ENCODE data around the gene LRRTM4.

DNA sequence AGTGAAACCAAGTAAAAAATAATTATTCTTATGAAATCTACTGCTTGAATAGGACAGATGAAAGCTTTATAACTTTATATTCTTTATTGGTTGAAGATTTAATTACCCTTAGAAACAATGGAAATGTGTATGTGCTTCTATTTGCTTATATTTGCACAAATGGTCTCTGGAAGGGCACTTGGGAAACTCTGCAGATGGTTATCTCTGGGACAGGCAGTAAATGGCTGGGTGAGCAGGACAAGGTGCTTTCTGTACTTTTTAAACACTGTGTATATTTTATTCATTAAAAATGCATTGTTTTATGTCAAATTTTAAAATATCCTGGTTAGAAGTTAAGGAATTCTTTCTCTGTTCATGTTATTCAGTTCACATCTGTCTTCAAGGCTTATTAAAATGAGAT, 131.1 kb downstream of the LRRTM4 start:
- TF ChIP-seq, protein P1, sequence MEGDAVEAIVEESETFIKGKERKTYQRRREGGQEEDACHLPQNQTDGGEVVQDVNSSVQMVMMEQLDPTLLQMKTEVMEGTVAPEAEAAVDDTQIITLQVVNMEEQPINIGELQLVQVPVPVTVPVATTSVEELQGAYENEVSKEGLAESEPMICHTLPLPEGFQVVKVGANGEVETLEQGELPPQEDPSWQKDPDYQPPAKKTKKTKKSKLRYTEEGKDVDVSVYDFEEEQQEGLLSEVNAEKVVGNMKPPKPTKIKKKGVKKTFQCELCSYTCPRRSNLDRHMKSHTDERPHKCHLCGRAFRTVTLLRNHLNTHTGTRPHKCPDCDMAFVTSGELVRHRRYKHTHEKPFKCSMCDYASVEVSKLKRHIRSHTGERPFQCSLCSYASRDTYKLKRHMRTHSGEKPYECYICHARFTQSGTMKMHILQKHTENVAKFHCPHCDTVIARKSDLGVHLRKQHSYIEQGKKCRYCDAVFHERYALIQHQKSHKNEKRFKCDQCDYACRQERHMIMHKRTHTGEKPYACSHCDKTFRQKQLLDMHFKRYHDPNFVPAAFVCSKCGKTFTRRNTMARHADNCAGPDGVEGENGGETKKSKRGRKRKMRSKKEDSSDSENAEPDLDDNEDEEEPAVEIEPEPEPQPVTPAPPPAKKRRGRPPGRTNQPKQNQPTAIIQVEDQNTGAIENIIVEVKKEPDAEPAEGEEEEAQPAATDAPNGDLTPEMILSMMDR (IDR thresholded peaks at IDR 0.05; ENCODE audit: low read depth, low read length): no peak
- TF ChIP-seq EZH2phosphoT487 (IDR thresholded peaks at IDR 0.05; ENCODE audit: low read depth): no peak

All from OCI-LY3 (cell line).